Measurements from ENCODE around the gene ECHS1.

- TF ChIP-seq, protein P1, sequence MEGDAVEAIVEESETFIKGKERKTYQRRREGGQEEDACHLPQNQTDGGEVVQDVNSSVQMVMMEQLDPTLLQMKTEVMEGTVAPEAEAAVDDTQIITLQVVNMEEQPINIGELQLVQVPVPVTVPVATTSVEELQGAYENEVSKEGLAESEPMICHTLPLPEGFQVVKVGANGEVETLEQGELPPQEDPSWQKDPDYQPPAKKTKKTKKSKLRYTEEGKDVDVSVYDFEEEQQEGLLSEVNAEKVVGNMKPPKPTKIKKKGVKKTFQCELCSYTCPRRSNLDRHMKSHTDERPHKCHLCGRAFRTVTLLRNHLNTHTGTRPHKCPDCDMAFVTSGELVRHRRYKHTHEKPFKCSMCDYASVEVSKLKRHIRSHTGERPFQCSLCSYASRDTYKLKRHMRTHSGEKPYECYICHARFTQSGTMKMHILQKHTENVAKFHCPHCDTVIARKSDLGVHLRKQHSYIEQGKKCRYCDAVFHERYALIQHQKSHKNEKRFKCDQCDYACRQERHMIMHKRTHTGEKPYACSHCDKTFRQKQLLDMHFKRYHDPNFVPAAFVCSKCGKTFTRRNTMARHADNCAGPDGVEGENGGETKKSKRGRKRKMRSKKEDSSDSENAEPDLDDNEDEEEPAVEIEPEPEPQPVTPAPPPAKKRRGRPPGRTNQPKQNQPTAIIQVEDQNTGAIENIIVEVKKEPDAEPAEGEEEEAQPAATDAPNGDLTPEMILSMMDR (IDR thresholded peaks at IDR 0.05; ENCODE audit: low read depth, low read length) = no peak
- TF ChIP-seq, protein P2, sequence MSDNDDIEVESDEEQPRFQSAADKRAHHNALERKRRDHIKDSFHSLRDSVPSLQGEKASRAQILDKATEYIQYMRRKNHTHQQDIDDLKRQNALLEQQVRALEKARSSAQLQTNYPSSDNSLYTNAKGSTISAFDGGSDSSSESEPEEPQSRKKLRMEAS (IDR thresholded peaks at IDR 0.05; ENCODE audit: low read depth, low read length) = no peak
- no peak for TF ChIP-seq POLR2A (IDR thresholded peaks at IDR 0.05; ENCODE audit: extremely low read depth, insufficient read length)
- no peak for TF ChIP-seq MYC (IDR thresholded peaks at IDR 0.05; ENCODE audit: low read depth, low read length)
These were observed 29.6 kb downstream of the ECHS1 start for GRCh38 chr10:133343558-133343957.
